ENCODE measurements around the gene SARS2. TPM values are rescaled to one million over a fixed set of nuclear protein-coding genes. Genes with fewer than 3 reads are reported as not detected.

The SARS2 gene
- polyA plus RNA-seq, 3 donors, result 8.1 to 21.9 (median 8.3) TPM

GRCh38 chr19:38958301-38958700, 27.7 kb upstream of the SARS2 start:
- H3K4me3 ChIP-seq (replicated peaks in 1 of 3; ENCODE audit: low read depth in 2 of 3, low read length in 3 of 3), result no peak overlapping the region
- no peaks in the 10 kb centered on the region for H3K79me2 ChIP-seq (ENCODE audit: insufficient read depth, low read length)
- H3K9me3 Mint-ChIP-seq, result peaks cover 0 to 7% (median 0%) of the 10 kb centered on the region in 7 donors
- H3K36me3 ChIP-seq (replicated peaks in 1 of 2; ENCODE audit: control insufficient read depth in 1 of 2, insufficient read depth in 2 of 2, low read length in 2 of 2), result no peaks in the 10 kb centered on the region
- no peak overlapping the region for H3K9ac ChIP-seq (ENCODE audit: insufficient read depth, low read length, poor library complexity, severe bottlenecking)
- DNase-seq, result no peak
- H3K4me3 Mint-ChIP-seq, result no peak overlapping the region
- no peak overlapping the region for H3K27ac ChIP-seq (ENCODE audit: low read depth in 1 of 2, low read length in 2 of 2)
- H2AFZ ChIP-seq (ENCODE audit: insufficient read depth, low read depth, low read length, poor library complexity, severe bottlenecking), result no peak overlapping the region
- H3K4me2 ChIP-seq (replicated peaks; ENCODE audit: extremely low read depth, low read length, poor library complexity, severe bottlenecking), result no peak overlapping the region
- no peaks in the 10 kb centered on the region for H3K4me1 ChIP-seq (ENCODE audit: control insufficient read depth in 1 of 2, insufficient read depth in 2 of 2, low read length in 2 of 2)
- intact Hi-C loops (cut with micrococcal nuclease), result no loop called here
- no peaks in the 10 kb centered on the region for H3K27me3 ChIP-seq (ENCODE audit: control insufficient read depth in 2 of 2, insufficient read depth in 2 of 2, low read length in 2 of 2)
- H3K27ac Mint-ChIP-seq, result no peak overlapping the region
- H3K27me3 Mint-ChIP-seq (ENCODE audit: low read depth in 3 of 3), result peaks cover 3 to 9% (median 3%) of the 10 kb centered on the region in 3 donors
- H3K36me3 Mint-ChIP-seq, result no peaks in the 10 kb centered on the region
- H4K20me1 ChIP-seq (ENCODE audit: insufficient read depth, low read length), result no peaks in the 10 kb centered on the region
- TF ChIP-seq, protein P1, sequence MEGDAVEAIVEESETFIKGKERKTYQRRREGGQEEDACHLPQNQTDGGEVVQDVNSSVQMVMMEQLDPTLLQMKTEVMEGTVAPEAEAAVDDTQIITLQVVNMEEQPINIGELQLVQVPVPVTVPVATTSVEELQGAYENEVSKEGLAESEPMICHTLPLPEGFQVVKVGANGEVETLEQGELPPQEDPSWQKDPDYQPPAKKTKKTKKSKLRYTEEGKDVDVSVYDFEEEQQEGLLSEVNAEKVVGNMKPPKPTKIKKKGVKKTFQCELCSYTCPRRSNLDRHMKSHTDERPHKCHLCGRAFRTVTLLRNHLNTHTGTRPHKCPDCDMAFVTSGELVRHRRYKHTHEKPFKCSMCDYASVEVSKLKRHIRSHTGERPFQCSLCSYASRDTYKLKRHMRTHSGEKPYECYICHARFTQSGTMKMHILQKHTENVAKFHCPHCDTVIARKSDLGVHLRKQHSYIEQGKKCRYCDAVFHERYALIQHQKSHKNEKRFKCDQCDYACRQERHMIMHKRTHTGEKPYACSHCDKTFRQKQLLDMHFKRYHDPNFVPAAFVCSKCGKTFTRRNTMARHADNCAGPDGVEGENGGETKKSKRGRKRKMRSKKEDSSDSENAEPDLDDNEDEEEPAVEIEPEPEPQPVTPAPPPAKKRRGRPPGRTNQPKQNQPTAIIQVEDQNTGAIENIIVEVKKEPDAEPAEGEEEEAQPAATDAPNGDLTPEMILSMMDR (IDR thresholded peaks at IDR 0.05), result no peak
- peaks cover 3% of the 10 kb centered on the region for H3K4me1 Mint-ChIP-seq
- H3K9me3 ChIP-seq (replicated peaks in 1 of 2; ENCODE audit: control insufficient read depth in 1 of 2, insufficient read depth in 1 of 2, low read length in 2 of 2), result no peaks in the 10 kb centered on the region
- 67% methylated on average over 1 of the region's 2 CpGs for WGBS (ENCODE audit: insufficient coverage)

DNA sequence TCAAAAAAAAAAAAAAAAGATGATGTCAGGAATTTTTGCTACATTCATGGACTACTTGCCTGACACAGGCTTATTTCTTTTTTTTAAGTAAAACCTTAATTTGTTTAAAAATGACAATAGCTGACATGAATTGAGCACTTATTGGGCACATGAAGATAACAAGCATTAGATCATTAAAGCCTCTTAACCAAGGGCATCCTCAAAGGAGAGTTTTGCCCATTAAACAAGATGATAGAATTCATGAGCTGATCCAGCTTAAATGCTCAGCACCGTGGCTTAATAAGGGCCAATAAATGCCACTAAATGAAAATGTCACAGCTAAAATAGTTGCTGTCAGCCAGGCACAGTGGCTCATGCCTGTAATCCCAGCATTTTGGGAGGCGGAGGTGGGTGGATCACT, 25.7 kb upstream of the SARS2 start:
- H3K9ac ChIP-seq (ENCODE audit: insufficient read depth, low read length, poor library complexity, severe bottlenecking), result no peak overlapping the region
- no peaks in the 10 kb centered on the region for H4K20me1 ChIP-seq (ENCODE audit: insufficient read depth, low read length)
- no peaks in the 10 kb centered on the region for H3K79me2 ChIP-seq (ENCODE audit: insufficient read depth, low read length)
- Mint-ChIP-seq H3K36me3 (no peaks in the 10 kb centered on the region), H3K4me3 (no peak overlapping the region), H3K27me3 (ENCODE audit: low read depth in 3 of 3) (peaks cover 11 to 26% (median 18%) of the 10 kb centered on the region in 3 donors), H3K27ac (no peak overlapping the region), H3K4me1 (peaks cover 2% of the 10 kb centered on the region), H3K9me3 (peaks cover 0 to 7% (median 0%) of the 10 kb centered on the region in 7 donors)
- peaks cover 0 to under 1% of the 10 kb centered on the region in 2 donors for H3K27me3 ChIP-seq (ENCODE audit: control insufficient read depth in 2 of 2, insufficient read depth in 2 of 2, low read length in 2 of 2)
- intact Hi-C loops (cut with micrococcal nuclease), result no loop called here
- 60% methylated on average over 1 of the region's 2 CpGs for WGBS (ENCODE audit: insufficient coverage)
- no peaks in the 10 kb centered on the region for H3K4me1 ChIP-seq (ENCODE audit: control insufficient read depth in 1 of 2, insufficient read depth in 2 of 2, low read length in 2 of 2)
- no peaks in the 10 kb centered on the region for H3K9me3 ChIP-seq (replicated peaks in 1 of 2; ENCODE audit: control insufficient read depth in 1 of 2, insufficient read depth in 1 of 2, low read length in 2 of 2)
- no peaks in the 10 kb centered on the region for H3K36me3 ChIP-seq (replicated peaks in 1 of 2; ENCODE audit: control insufficient read depth in 1 of 2, insufficient read depth in 2 of 2, low read length in 2 of 2)
- no peak overlapping the region for H3K27ac ChIP-seq (ENCODE audit: low read depth in 1 of 2, low read length in 2 of 2)
- no peak overlapping the region for H2AFZ ChIP-seq (ENCODE audit: insufficient read depth, low read depth, low read length, poor library complexity, severe bottlenecking)
- H3K4me2 ChIP-seq (replicated peaks; ENCODE audit: extremely low read depth, low read length, poor library complexity, severe bottlenecking), result no peak overlapping the region
- no peak for DNase-seq
- no peak overlapping the region for H3K4me3 ChIP-seq (replicated peaks in 1 of 3; ENCODE audit: low read depth in 2 of 3, low read length in 3 of 3)
- TF ChIP-seq, protein P1 (IDR thresholded peaks at IDR 0.05), result no peak
